GM21825 (cell line): ENCODE data around the gene PBOV1.

ENCODE experiments used
- ATAC-seq: cut with Tn5 transposase; IDR thresholded peaks from one replicate; pipeline ENCODE4 v1.9.1; 2021; ENCODE audit warnings: mild to moderate bottlenecking, moderate library complexity; ENCODE audit not compliant: unreplicated experiment

Gene PBOV1

GRCh38 chr6:138205437-138206094, 12.7 kb downstream of the PBOV1 start:
- no peak for ATAC-seq

GRCh38 chr6:138204792-138205384, 13.4 kb downstream of the PBOV1 start:
- no peak for ATAC-seq

GRCh38 chr6:138204303-138204702, 14.0 kb downstream of the PBOV1 start:
- ATAC-seq, result no peak

- no peak for ATAC-seq
Observed at GRCh38 chr6:138203315-138203714, 15.0 kb downstream of the PBOV1 start.

DNA sequence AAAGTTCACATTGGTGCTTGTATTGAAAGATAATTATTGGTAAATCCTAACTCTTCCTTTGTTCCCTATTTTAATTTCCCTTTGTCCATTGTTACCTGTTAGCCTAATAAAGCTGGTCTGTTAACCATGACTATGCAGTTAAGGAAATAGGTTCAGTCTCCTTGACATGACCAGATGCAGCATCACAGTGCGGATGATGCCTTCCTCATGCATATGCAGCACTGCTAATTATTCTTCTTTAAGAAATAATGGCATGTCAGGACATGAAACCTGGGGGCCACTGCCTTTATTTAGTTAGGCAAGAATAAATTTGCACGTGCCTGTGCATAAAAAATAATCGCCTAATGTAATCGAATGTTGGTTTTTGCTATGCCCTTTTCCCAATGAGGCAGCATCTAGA, 16.5 kb downstream of the PBOV1 start:
- ATAC-seq, result no peak

DNA sequence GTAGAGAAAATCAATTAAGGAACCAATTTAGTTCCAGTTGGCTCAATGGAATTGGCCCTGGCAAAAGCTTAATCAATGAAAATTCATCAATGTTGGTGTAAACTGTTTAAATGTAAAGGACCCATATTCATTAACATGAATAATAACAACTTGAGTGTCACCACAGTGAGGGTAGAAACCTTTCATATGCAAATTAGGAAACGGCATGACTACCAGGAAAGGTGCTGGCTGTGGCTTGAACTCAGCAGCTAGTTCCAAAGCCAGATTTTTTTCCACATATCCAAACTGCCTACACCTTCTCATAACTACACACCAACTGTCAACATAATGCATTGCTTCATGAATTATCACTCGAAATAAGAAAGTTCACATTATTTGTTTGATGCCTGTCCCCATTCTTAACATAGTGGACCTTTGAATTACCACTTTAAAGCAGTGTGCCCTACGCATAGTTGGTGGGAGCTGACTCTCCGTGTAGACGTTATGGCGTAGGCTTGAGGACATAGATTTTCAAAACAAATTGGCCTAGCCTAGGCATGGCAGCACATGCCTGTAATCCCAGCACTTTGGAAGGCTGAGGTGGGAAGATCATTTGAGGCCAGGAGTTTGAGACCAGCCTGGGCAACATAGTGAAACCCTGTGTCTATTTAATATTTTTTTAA, 19.7 kb downstream of the PBOV1 start:
- no peak for ATAC-seq

DNA sequence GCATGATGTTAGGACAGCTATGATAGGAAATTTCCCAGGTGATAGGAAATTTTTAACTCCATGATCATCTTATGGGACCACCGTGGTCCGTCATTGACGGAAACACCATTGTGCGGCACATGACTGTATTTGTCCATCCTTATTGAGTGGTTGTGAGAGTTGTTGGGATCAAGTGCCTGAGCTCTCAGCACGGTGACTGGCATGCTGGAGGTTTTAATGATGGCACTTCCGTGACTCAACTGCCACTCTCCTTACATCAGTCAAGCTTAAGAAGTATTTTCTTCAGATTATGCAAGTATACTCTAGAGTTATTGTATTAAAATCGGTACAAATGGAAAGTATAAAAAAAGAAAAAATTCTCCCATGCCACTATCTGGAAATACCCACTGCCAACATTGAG, 20.7 kb downstream of the PBOV1 start:
- ATAC-seq, result no peak

DNA sequence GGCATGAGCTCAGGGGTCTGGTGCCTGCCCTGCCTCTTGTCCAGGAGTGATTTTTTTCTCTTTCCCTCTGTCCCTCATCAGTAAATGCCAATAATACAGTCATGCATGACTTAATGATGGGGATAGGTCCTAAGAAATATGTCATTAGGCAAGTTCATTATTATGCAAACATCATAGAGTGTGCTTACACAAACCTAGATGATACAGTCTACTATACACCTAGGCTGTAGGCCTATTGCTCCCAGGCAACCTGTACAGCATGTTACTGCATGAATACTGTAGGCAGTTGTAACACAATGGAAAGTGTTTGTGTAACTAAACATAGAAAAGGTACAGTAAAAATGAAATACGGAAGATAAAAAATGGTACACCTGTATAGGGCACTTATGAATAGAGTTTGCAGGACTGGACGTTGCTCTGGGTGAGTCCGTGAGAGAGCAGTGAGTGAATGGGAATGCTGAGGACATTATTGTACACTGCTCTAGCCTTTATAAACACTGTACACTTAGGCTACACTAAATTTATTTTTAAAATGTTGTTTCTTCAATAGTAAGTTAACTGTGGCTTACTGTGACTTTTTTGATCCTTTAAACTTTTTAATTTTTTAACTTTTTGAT, 22.1 kb downstream of the PBOV1 start:
- no peak for ATAC-seq

- no peak for ATAC-seq
Observed at GRCh38 chr6:138194287-138194686, 24.0 kb downstream of the PBOV1 start.

- ATAC-seq, result no peak
Observed at GRCh38 chr6:138188278-138188941, 29.9 kb downstream of the PBOV1 start.

- no peak for ATAC-seq
Observed at GRCh38 chr6:138187156-138187555, 31.1 kb downstream of the PBOV1 start.

GRCh38 chr6:138184230-138184629, 34.1 kb downstream of the PBOV1 start:
- ATAC-seq, result no peak

DNA sequence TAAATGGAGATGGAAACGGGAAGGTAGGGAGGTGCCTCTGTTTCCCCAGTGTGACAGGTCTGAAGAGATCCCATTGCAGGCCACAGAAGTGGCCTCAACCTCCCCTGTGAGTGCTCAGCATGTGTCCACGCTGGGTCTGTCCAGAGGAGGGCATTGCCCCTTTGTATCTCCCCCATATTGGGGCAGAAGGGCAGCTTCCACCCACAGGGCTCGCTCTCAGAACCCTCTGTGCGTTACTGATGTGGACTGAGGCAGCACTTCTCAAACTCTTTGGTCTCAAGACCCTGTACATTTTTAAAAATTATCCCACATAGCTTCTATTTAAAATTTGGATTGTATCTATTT, 34.5 kb downstream of the PBOV1 start:
- no peak for ATAC-seq

- no peak for ATAC-seq
Observed at GRCh38 chr6:138182939-138183789, 35.1 kb downstream of the PBOV1 start.

DNA sequence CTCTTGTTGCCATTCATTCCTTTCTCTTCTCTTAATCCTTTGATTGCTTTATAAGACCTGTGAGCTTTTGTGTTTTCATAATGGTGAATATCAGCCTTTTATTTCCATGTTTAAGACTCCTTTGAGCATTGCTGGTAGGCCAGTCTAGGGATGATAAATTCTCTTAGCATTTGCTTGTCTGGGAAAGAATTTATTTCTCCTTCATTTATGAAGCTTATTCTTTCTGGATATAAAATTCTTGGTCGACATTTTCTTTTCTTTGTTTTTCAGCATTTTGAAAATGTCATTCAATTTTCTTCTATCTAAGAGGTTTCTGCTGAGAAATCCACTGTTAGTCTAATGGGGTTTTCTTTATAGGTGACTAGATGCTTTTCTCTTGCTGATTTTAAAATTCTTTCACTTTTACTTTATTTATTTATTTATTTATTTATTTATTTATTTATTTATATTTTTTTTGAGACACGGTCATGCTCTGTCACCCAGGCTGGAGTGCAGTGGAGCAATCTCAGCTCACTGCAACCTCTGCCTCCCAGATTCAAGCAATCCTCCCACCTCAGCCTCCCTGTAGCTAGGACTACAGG, 41.5 kb downstream of the PBOV1 start:
- no peak for ATAC-seq

GRCh38 chr6:138175596-138175995, 42.7 kb downstream of the PBOV1 start:
- ATAC-seq, result no peak
